Effector memory CD4-positive, alpha-beta T cell (primary cell): ENCODE results near the gene FBXL17.

Source experiments
- DNase-seq, 3 donors: peaks; one replicate each; pipeline ENCODE4 v3.0.0-alpha.2; 2020
- H3K27ac ChIP-seq: 2 replicates; pipeline ENCODE4 v1.7.0; 2013; ENCODE audit warnings: mild to moderate bottlenecking, low read length, moderate library complexity; ENCODE audit not compliant: insufficient read depth, poor library complexity, severe bottlenecking
- H3K27me3 ChIP-seq: replicated peaks from 2 replicates; pipeline ENCODE4 v1.7.0; 2013; ENCODE audit warnings: mild to moderate bottlenecking, low read length; ENCODE audit not compliant: insufficient read depth, control insufficient read depth, poor library complexity, severe bottlenecking
- H3K36me3 ChIP-seq: 2 replicates; pipeline ENCODE4 v1.7.0; 2013; ENCODE audit warnings: mild to moderate bottlenecking, low read length, moderate library complexity; ENCODE audit not compliant: control insufficient read depth, insufficient read depth
- H3K4me1 ChIP-seq: 2 replicates; pipeline ENCODE4 v1.7.0; 2013; ENCODE audit warnings: low read length, mild to moderate bottlenecking; ENCODE audit not compliant: control insufficient read depth, insufficient read depth, poor library complexity, severe bottlenecking
- H3K4me3 ChIP-seq: 2 replicates; pipeline ENCODE4 v1.7.0; 2013; ENCODE audit warnings: low read length, low read depth, mild to moderate bottlenecking; ENCODE audit not compliant: insufficient read depth, poor library complexity, severe bottlenecking
- H3K9me3 ChIP-seq: 2 replicates; pipeline ENCODE4 v1.7.0; 2013; ENCODE audit warnings: mild to moderate bottlenecking, low read length, moderate library complexity; ENCODE audit not compliant: control insufficient read depth

The FBXL17 gene

GRCh38 chr5:108061941-108062340 is 320.0 kb downstream of the FBXL17 start:
- H3K27me3 ChIP-seq: no peaks in the 10 kb centered on the region
- H3K4me1 ChIP-seq: no peaks in the 10 kb centered on the region
- no peaks in the 10 kb centered on the region for H3K36me3 ChIP-seq
- no peak for DNase-seq
- H3K4me3 ChIP-seq: no peak overlapping the region
- no peaks in the 10 kb centered on the region for H3K9me3 ChIP-seq
- no peak overlapping the region for H3K27ac ChIP-seq

- Histone ChIP-seq H3K27ac (no peak overlapping the region), H3K36me3 (no peaks in the 10 kb centered on the region), H3K4me3 (no peak overlapping the region), H3K9me3 (no peaks in the 10 kb centered on the region), H3K27me3 (no peaks in the 10 kb centered on the region), H3K4me1 (no peaks in the 10 kb centered on the region)
- no peak for DNase-seq
Measured at GRCh38 chr5:108060340-108060739, 321.6 kb downstream of the FBXL17 start.

- H3K27me3 ChIP-seq: no peaks in the 10 kb centered on the region
- peaks cover 2% of the 10 kb centered on the region for H3K9me3 ChIP-seq
- H3K4me1 ChIP-seq: no peaks in the 10 kb centered on the region
- H3K36me3 ChIP-seq: peaks cover 3% of the 10 kb centered on the region
- no peak overlapping the region for H3K27ac ChIP-seq
- no peak for DNase-seq
- no peak overlapping the region for H3K4me3 ChIP-seq
Measured at GRCh38 chr5:108059334-108059733, 322.6 kb downstream of the FBXL17 start.

GRCh38 chr5:108054349-108054748 is 327.5 kb downstream of the FBXL17 start:
- DNase-seq: no peak
- Histone ChIP-seq H3K4me3 (no peak overlapping the region), H3K4me1 (no peaks in the 10 kb centered on the region), H3K27me3 (no peaks in the 10 kb centered on the region), H3K36me3 (peaks cover 5% of the 10 kb centered on the region), H3K9me3 (peaks cover 2% of the 10 kb centered on the region), H3K27ac (no peak overlapping the region)

GRCh38 chr5:108046955-108047670 is 334.8 kb downstream of the FBXL17 start:
- Histone ChIP-seq H3K27ac (no peak overlapping the region), H3K27me3 (no peaks in the 10 kb centered on the region), H3K4me3 (no peak overlapping the region), H3K36me3 (no peaks in the 10 kb centered on the region), H3K4me1 (no peaks in the 10 kb centered on the region), H3K9me3 (no peaks in the 10 kb centered on the region)
- DNase-seq: no peak

- Histone ChIP-seq H3K4me1 (no peaks in the 10 kb centered on the region), H3K27me3 (no peaks in the 10 kb centered on the region), H3K4me3 (no peak overlapping the region), H3K36me3 (no peaks in the 10 kb centered on the region), H3K27ac (no peak overlapping the region), H3K9me3 (no peaks in the 10 kb centered on the region)
- DNase-seq: no peak
Measured at GRCh38 chr5:108036482-108036881, 345.4 kb downstream of the FBXL17 start.

- Histone ChIP-seq H3K27me3 (no peaks in the 10 kb centered on the region), H3K36me3 (no peaks in the 10 kb centered on the region), H3K4me1 (no peaks in the 10 kb centered on the region), H3K4me3 (no peak overlapping the region), H3K27ac (no peak overlapping the region), H3K9me3 (no peaks in the 10 kb centered on the region)
- no peak for DNase-seq
Measured at GRCh38 chr5:108028883-108029282, 353.0 kb downstream of the FBXL17 start.

GRCh38 chr5:108028412-108028811 is 353.5 kb downstream of the FBXL17 start:
- no peak for DNase-seq
- Histone ChIP-seq H3K4me1 (no peaks in the 10 kb centered on the region), H3K36me3 (no peaks in the 10 kb centered on the region), H3K27me3 (no peaks in the 10 kb centered on the region), H3K4me3 (no peak overlapping the region), H3K9me3 (no peaks in the 10 kb centered on the region), H3K27ac (no peak overlapping the region)

- Histone ChIP-seq H3K9me3 (no peaks in the 10 kb centered on the region), H3K4me1 (no peaks in the 10 kb centered on the region), H3K36me3 (no peaks in the 10 kb centered on the region), H3K4me3 (no peak overlapping the region), H3K27ac (no peak overlapping the region), H3K27me3 (no peaks in the 10 kb centered on the region)
- DNase-seq: no peak
Measured at GRCh38 chr5:108025957-108026356, 355.9 kb downstream of the FBXL17 start.

GRCh38 chr5:108024986-108025385 is 356.9 kb downstream of the FBXL17 start:
- Histone ChIP-seq H3K4me1 (no peaks in the 10 kb centered on the region), H3K36me3 (no peaks in the 10 kb centered on the region), H3K27me3 (no peaks in the 10 kb centered on the region), H3K9me3 (no peaks in the 10 kb centered on the region), H3K4me3 (no peak overlapping the region), H3K27ac (no peak overlapping the region)
- DNase-seq: no peak
